Smooth muscle cell of the coronary artery (primary cell): Measurements from ENCODE around the gene ZBTB47. TPM values are rescaled to one million over a fixed set of nuclear protein-coding genes. Genes with fewer than 3 reads are reported as not detected.

Source experiments
- total RNA-seq: library from RNA; depleted of rRNA; stranded (reverse); fragments of >200 nt; gene quantifications from 2 replicates; pipeline ENCODE4 v1.2.3, GENCODE V29; 2014; ENCODE audit warnings: low replicate concordance

The ZBTB47 gene
- total RNA-seq: 22.5 and 44.0 TPM in 2 replicates

DNA sequence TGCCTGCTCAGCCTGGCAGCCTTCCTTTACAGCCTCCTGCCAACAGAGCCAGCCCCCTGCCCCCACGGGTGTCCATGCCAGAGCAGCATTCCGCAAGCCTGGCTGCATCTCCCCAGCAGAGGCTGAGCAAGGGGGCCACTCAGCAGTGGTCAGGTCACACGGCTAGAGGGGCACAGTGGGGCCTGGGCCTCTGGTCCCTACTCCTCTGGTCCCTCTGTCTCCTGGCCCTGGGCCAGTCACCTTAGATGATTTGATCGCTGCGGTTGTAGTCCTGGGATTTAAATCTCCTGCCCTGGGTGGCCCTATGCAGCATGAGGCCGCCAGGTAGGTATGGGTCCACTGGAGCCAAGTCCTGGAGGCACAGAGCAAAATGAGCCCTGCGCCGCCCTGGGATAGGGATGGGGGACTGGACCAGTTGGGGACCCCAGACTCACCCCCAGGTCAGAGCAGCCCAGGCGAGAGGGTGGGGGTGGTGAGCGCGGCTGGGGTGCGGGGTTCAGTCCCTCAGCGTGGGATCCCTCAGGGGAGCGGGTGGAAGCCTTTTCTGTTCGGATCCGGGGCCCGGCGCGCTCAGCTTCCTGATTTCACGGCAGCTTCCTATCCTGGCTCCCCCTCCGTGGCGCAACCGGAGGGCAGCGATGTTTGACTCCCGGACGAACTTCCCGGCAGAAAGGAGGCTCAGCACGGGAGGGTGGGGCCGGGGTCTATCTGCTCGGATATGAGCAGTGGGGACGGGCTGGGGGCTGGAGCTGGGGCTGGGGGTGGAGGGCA, at the start of gene ZBTB47:
ZBTB47 (plus strand) TSS at position 138 of the 771 bp plus-strand sequence. CDS start 4,659 bp downstream, outside the sequence.

GRCh38 chr3:42685363-42685881, 31.9 kb downstream of the ZBTB47 start, which contains the start of gene KLHL40:
Gene KLHL40, plus strand, starts transcription at chr3:42685537. Its CDS starts 82 bp downstream, at chr3:42685619.

DNA sequence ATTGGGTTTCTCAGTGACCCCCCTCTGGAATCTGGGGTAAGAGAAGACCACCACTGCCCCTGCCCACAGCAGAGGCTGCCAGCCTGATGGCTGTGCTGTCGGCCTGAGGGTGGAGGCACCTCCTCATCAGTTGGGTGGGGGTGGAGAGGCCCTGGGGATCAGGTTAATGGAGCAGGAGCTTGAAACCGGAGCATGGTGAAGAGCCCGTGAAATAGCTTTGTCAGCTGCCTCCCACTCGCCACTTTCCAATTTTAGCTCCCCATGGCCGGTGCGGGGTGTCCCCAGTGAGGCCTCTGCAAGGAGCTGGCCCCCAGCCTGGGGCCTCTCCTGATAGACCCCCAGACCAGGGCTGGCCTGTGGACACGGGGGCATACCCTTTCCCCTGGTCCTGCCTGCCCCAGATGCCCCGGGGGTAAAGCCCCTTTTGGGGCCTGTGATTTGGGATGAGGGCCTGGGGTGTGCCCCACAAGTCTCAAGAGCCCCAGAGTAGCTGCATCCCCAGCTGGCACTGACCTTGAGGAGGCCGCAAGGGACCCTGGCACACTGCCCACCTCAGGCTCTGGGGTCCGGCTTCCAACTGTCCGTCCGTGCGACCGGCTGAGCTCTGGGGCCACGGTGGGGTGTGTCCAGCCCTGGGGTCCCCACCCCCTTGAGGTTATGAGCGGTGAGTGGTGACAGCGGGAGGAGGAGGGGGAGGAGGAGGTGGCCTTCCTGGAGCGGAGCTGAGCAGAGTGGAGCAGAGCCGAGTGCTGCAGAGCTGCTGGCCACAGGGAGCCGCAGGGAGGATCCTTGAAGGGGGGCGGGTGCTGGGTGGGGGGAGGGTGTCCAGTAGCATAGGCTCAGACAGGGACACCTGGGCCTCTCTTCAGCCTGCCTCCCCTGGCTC, 48.8 kb downstream of the ZBTB47 start, which contains the start of gene HHATL:
HHATL (minus strand) TSS at position 733 of the 886 bp plus-strand sequence. CDS start 1,972 bp downstream, outside the sequence.

Other genes starting within 250 kb of the ZBTB47 start
- gene LYZL4, start 243.1 kb upstream of the ZBTB47 start, total RNA-seq: 0.23 TPM in 1 of 2 replicates, not detected in the other
- gene VIPR1, start 151.1 kb upstream of the ZBTB47 start, total RNA-seq: 19.5 TPM in 1 of 2 replicates, not detected in the other
- 34.9 and 41.1 TPM in 2 replicates for gene SEC22C, start 71.7 kb upstream of the ZBTB47 start, total RNA-seq
- 21.6 and 21.9 TPM in 2 replicates for gene SS18L2, start 62.8 kb upstream of the ZBTB47 start, total RNA-seq
- gene NKTR, start 53.0 kb upstream of the ZBTB47 start, total RNA-seq: 26.0 and 36.5 TPM in 2 replicates
- not detected in 2 replicates for gene KLHL40, start 31.8 kb downstream of the ZBTB47 start, total RNA-seq
- not detected in 2 replicates for gene HHATL, start 49.1 kb downstream of the ZBTB47 start, total RNA-seq
- 0.23 and 0.47 TPM in 2 replicates for gene CCDC13, start 119.6 kb downstream of the ZBTB47 start, total RNA-seq
- 64.6 and 146 TPM in 2 replicates for gene HIGD1A, start 150.8 kb downstream of the ZBTB47 start, total RNA-seq
- gene ACKR2, start 155.7 kb downstream of the ZBTB47 start, total RNA-seq: 0.15 and 0.35 TPM in 2 replicates
- not detected in 2 replicates for gene CYP8B1, start 222.2 kb downstream of the ZBTB47 start, total RNA-seq